CD1c-positive myeloid dendritic cell (primary cell): ENCODE measurements around the gene ZNF414.
"Not testable (repeated sequence)": the region's sequence is repeated elsewhere in the genome, so short reads cannot be mapped to it uniquely, and the experiment has no call there.

Experiments
- DNase-seq: peaks from one replicate; pipeline ENCODE4 v3.0.0-alpha.2; 2016; ENCODE audit errors: extremely low spot score

ZNF414 gene

DNA sequence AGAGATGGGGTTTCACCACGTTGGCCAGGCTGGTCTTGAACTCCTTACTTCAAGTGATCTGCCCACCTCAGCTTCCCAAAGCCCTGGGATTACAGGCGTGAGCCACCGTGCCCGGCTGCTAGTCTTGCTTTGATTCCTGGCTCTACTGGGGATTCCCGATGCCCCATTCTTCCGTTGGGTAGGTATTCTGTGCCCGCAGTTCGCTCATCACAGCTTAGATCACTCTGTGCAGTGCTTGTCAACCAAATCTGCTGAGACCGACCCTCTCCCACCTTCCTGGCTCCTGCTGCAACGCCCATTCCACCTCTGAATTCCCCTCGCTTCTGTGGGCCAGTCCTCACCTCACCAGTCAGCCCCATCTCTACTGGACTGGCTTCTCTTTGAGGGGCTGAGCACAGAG lies 4.6 kb upstream of the ZNF414 start:
- no peak for DNase-seq

GRCh38 chr19:8517551-8518442 lies 3.8 kb upstream of the ZNF414 start:
- DNase-seq = peak; percentile 63

DNA sequence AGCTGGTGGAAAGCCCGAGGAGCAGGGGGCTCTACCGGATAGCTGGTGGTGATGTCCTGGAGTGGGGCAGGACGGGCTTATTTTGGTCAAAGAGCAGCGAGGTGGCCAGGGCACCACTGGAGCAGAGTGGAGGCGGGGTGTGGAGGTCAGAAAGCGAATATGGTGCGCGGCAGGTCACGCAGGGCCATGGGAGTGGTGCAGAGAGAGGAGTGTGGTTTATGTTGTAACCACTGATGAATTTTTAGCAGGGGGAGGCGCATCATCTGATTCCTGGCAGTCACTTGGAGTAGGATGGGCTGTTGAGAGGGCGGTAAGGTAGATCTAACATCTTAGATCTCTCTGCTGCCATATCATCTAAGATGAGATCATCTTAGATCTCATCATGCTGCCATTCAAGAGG lies 1.4 kb upstream of the ZNF414 start:
- DNase-seq = peak; percentile 86

GRCh38 chr19:8514505-8515009 lies 590 bp upstream of the ZNF414 start:
- not testable (repeated sequence) for DNase-seq

GRCh38 chr19:8513036-8513686 lies 806 bp downstream of the ZNF414 start:
- DNase-seq = no peak

DNA sequence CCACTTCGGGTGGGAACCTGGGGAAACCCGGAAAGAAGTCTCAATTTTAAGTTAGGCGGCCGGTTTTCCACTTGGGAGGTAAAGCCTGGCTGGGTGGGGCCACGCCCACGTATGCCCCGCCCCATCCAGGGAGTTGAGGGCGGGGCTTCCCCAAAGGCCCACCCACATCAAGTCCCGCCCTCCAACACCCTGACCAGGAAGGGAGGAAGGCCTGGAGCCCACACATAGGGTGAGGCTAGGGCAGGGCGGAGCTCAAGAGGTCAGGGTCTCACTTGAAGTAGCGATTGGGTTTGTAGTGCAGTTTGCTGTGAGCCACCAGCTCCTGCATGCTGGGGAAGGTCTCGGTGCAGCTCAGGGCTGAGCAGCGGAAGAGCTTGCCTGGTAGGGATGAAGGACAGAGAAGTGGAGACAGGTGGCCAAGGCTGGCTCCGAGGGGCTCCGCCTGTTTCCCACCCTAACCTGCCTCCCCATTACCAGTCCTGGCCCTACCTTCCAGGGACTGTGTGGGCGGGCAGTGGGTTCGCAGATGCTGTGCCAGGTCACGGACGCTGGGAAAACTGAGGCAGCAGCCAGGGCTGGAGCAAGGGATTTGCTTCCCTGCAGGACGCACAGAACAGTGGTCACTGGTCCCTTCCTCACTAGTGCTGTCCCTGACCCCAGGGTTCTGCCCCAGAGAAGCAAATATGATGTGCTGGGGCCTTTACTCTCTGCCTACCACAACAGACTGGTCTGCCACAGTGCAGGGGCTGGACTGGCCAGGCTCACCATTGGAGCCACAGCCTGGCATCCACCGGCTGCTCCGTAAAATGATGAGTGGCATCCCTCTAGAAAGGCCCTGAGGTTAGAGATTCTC lies 1.6 kb downstream of the ZNF414 start:
- peak; percentile 50 for DNase-seq

DNA sequence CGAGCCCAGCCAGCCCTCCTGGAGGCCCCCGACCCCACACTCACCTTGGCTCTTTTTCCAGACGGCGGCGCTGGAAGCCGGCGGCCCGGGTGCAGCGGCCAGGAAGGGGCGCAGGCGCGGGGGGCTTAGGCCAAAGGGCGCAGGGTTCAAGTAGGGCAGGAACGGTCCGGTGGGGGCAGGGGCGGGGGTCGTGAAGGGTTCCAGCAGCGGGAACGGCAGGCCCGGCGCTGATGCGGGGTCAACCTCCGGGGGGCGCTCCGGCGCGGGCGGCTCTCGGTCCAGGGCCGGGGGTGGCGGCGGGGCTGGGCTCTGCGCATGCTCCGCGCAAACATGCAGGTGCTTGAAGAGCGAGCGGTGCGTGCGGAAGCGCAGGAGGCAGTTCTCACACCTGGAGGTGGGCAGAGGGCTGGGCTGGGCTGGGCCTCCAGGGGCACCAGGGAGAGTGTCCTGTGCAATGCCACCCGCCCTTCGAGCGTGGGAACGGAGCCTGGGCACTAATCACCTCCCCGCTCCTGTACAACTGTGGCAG lies 2.3 kb downstream of the ZNF414 start:
- DNase-seq = no peak

DNA sequence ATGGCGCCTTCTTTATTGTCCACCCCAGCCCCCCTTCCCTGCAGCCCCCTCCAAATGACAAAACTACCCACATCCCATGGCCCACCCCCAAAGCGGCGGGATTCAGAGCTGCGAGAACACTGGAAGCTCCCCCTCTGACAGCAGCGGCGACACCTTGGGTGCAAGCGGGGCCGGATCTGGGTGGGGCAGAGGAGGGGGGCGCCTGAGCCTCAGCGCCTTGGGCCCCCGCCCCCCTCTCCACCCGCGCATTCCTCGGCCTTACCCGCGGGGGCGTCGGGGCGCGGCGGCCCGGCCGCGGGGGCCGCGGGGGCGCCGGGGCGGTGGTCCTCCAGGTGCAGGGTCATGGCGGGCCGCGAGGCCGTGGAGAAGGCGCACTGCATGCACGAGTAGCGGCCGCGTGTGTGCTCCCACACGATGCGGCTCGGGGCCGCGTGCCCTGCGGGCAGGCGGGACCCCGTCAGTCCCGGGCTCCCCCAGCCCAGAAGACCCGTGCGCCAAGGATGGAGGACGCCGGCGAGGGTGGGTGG lies 3.3 kb downstream of the ZNF414 start:
- DNase-seq = no peak

DNA sequence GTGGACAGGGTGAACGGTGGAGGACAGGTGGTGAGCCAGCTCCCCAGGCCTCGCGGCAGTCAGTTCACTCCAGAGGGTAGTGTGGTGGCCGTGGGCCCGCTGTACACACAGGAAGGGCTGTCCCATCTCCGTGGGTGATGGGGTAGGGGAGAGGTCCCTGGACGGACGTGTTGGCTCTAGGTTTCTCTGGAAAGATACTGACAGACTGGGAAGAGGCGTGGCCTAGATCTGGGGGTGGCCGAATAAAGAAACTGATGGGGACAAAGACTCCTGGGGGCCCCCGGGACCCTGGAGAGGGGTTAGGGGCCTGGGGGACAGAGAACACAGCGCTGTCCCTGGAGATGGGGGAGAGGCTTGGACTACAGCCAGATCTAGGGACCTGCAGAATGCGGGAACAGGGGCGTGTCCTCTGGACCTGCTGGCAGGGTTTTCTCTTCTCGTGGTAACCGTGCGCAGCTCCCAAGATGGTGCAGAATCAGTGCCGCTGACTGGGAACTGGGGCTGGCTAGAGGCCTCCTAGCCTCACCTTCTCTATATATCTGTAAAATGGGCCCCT lies 7.5 kb downstream of the ZNF414 start:
- no peak for DNase-seq

GRCh38 chr19:8505680-8506401 lies 8.1 kb downstream of the ZNF414 start:
- peak; percentile 65 for DNase-seq

GRCh38 chr19:8504919-8505318 lies 9.0 kb downstream of the ZNF414 start:
- DNase-seq = no peak

DNA sequence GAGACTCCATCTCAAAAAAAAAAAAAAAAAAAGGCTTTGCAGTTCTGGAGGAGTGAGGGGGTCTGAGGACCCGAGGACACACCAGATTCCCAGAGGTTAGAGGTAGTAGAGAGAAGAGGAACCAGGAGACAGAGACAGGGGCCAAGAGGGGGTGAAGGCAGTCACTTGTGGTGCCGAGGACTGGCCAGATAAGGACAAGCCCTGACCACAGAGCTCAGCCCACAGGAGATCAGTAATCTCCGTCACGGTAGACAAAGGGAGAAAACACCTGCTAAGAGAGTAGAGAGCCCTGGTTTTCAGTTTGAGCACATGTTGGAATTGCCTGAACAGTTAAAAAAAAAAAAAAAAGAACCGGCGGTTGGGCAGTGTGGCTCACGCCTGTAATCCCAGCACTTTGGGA lies 9.8 kb downstream of the ZNF414 start:
- DNase-seq = peak; percentile 43

DNA sequence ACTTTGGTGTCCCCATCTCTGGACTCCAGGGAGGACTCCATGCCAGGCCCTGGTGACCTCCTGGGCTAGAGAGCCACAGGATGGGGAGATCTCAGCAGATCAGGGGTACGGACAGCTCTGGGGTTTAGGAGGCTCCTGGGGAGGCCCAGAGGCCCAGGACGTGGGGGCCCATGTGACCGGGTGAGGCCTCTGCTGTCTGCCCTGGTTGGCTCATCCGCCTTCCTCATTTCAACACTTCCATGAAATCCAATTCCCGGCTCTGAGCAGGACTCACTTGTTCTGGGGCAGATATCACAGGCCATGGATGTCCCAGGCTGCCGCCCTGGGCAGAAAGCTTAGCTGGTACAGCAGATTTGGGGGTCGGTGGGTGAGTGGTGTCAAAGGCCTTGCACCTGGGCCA lies 10.5 kb downstream of the ZNF414 start:
- peak; percentile 66 for DNase-seq

GRCh38 chr19:8501981-8502380 lies 12.0 kb downstream of the ZNF414 start:
- peak; percentile 45 for DNase-seq

DNA sequence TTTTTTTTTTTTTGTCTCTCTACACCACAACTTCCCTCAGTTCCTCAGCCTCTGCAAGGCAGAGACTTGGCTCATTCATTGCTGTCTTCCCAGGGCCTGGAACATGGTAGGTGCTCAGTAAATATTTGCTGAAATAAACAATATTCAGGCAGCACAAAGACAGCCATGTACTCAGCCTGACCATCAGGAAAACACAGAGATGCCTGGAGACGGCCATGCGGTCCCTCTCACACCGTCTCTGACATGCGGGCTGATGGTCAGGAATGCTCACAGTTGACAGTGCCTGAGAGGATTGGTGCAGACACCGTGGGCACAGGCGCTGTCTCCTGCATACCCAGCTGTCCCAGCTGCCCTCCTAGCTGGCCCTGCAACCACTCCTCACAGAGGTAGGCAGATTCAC lies 12.5 kb downstream of the ZNF414 start:
- no peak for DNase-seq

- DNase-seq = peak; percentile 66
These were observed 13.8 kb downstream of the ZNF414 start for GRCh38 chr19:8500158-8500557.

- no peak for DNase-seq
These were observed 14.7 kb downstream of the ZNF414 start for GRCh38 chr19:8499048-8499833.

DNA sequence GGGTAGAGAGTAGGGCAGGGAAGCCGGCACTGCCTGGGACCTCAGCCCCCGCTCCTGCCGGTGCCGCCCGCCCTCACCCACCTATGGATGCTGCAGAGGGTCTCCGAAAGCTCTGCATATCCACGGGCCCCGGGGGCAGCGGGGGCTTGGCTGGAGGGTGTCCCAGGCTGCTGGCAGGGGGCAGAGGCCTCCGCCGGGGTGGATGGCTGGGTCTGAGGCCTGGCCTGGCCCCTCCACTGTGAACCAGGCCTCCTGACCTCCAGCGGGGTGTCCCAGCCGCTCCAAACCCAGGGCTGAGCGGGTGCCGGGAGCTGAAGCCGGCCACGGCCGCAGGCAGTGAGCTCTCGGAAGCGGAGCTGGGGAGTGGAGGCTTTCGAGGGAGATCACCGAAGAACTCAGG lies 15.7 kb downstream of the ZNF414 start:
- DNase-seq = no peak

GRCh38 chr19:8494158-8494557 lies 19.8 kb downstream of the ZNF414 start:
- peak; percentile 32 for DNase-seq

GRCh38 chr19:8491574-8491973 lies 22.4 kb downstream of the ZNF414 start:
- DNase-seq = no peak
